HepG2 (cell line): ENCODE measurements around the gene SLC35F6. TPM values are rescaled to one million over a fixed set of nuclear protein-coding genes. Genes with fewer than 3 reads are reported as not detected.

ENCODE experiments used
- ATF5 ChIP-seq: sonication (generic); formaldehyde crosslinking; IDR thresholded peaks from 2 replicates; pipeline ENCODE4 v1.4.0; 2020; ENCODE audit warnings: mild to moderate bottlenecking, low read depth, missing genetic modification reagents
- CBX2 ChIP-seq, 2 experiments: fragments of 200-600 bp in 1 of 2; sonication (generic); formaldehyde crosslinking in 1 of 2; IDR thresholded peaks; 2 replicates each; pipeline versions ENCODE4 v1.7.0 to v1.8.1; 2018 to 2022; ENCODE audit warnings: low read depth in 2 of 2, low read length in 1 of 2, mild to moderate bottlenecking in 1 of 2, missing genetic modification reagents in 1 of 2
- FOXK2 ChIP-seq: fragments of 450-650 bp; IDR thresholded peaks from 2 replicates; pipeline ENCODE4 v1.6.1; 2016
- GFI1 ChIP-seq: sonication (generic); formaldehyde crosslinking; IDR thresholded peaks from 2 replicates; pipeline ENCODE4 v1.5.0; 2020; ENCODE audit warnings: missing genetic modification reagents, mild to moderate bottlenecking, borderline replicate concordance
- NAIF1 ChIP-seq: sonication (generic); formaldehyde crosslinking; IDR thresholded peaks from 2 replicates; pipeline ENCODE4 v1.5.0; 2020; ENCODE audit warnings: mild to moderate bottlenecking, missing genetic modification reagents, borderline replicate concordance
- NR0B2 ChIP-seq: sonication (generic); formaldehyde crosslinking; IDR thresholded peaks from 2 replicates; pipeline ENCODE4 v1.4.0; 2020; ENCODE audit warnings: mild to moderate bottlenecking, missing genetic modification reagents
- RAD21 ChIP-seq: fragments of 450-650 bp; formaldehyde crosslinking; IDR thresholded peaks from 2 replicates; pipeline ENCODE4 v1.5.0; 2020; ENCODE audit warnings: mild to moderate bottlenecking
- SALL2 ChIP-seq: sonication (generic); formaldehyde crosslinking; IDR thresholded peaks from 2 replicates; pipeline ENCODE4 v1.8.1; 2023; ENCODE audit warnings: mild to moderate bottlenecking, missing genetic modification reagents, inconsistent platforms
- ZBTB20 ChIP-seq: sonication (generic); formaldehyde crosslinking; IDR thresholded peaks from 2 replicates; pipeline ENCODE4 v1.8.1; 2023; ENCODE audit warnings: missing genetic modification reagents, low read depth, mild to moderate bottlenecking, borderline replicate concordance
- ZBTB26 ChIP-seq: IDR thresholded peaks from 2 replicates; pipeline ENCODE4 v1.6.1; 2016; ENCODE audit warnings: missing compliant biosample characterization, missing genetic modification reagents, borderline replicate concordance
- ZMYM2 ChIP-seq: sonication (generic); formaldehyde crosslinking; IDR thresholded peaks from 2 replicates; pipeline ENCODE4 v1.8.0; 2022; ENCODE audit warnings: mild to moderate bottlenecking, missing genetic modification reagents
- ZNF253 ChIP-seq: sonication (generic); formaldehyde crosslinking; IDR thresholded peaks from 2 replicates; pipeline ENCODE4 v1.8.0; 2022; ENCODE audit warnings: mild to moderate bottlenecking, missing genetic modification reagents, borderline replicate concordance
- ZNF326 ChIP-seq: sonication (generic); formaldehyde crosslinking; IDR thresholded peaks from 2 replicates; pipeline ENCODE4 v1.4.0; 2020; ENCODE audit warnings: missing genetic modification reagents, borderline replicate concordance
- ZNF362 ChIP-seq: sonication (generic); formaldehyde crosslinking; IDR thresholded peaks from 2 replicates; pipeline ENCODE4 v1.4.0; 2020; ENCODE audit warnings: missing genetic modification reagents, mild to moderate bottlenecking, borderline replicate concordance
- ZNF460 ChIP-seq: sonication (generic); formaldehyde crosslinking; IDR thresholded peaks from 2 replicates; pipeline ENCODE4 v1.5.1; 2020; ENCODE audit warnings: missing genetic modification reagents, mild to moderate bottlenecking, borderline replicate concordance
- ZNF530 ChIP-seq: sonication (generic); formaldehyde crosslinking; IDR thresholded peaks from 2 replicates; pipeline ENCODE4 v1.5.0; 2020; ENCODE audit warnings: low read depth, mild to moderate bottlenecking, missing genetic modification reagents
- ZNF607 ChIP-seq: sonication (generic); formaldehyde crosslinking; IDR thresholded peaks from 2 replicates; pipeline ENCODE4 v1.5.1; 2020; ENCODE audit warnings: missing genetic modification reagents, mild to moderate bottlenecking, borderline replicate concordance
- ZNF609 ChIP-seq: sonication (generic); formaldehyde crosslinking; IDR thresholded peaks from 2 replicates; pipeline ENCODE4 v1.4.0; 2020; ENCODE audit warnings: mild to moderate bottlenecking, missing genetic modification reagents, borderline replicate concordance
- ZNF891 ChIP-seq: sonication (generic); formaldehyde crosslinking; IDR thresholded peaks from 2 replicates; pipeline ENCODE4 v1.5.0; 2020; ENCODE audit warnings: mild to moderate bottlenecking, missing genetic modification reagents
- ZSCAN12 ChIP-seq: sonication (generic); formaldehyde crosslinking; IDR thresholded peaks from 2 replicates; pipeline ENCODE4 v1.9.0; 2021; ENCODE audit warnings: mild to moderate bottlenecking, missing genetic modification reagents
- polyA plus RNA-seq, 8 experiments: library from polyadenylated mRNA; depleted of rRNA in 3 of 8; stranded (reverse) in 7 of 8; unstranded in 1 of 8; fragments of >200 nt; fragmentation: Illumina TruSeq in 4 of 8; extraction: Trizol in 4 of 8; gene quantifications; 2 replicates each; pipeline versions ENCODE4 v1.2.1 to v1.2.3, GENCODE V29; 2011 to 2016; ENCODE audit warnings: low read depth in 4 of 8, missing spikeins in 1 of 8, mixed read lengths in 1 of 8; ENCODE audit not compliant: insufficient read depth in 1 of 8
- total RNA-seq, 5 experiments: library from RNA; depleted of rRNA; stranded (reverse); fragments of >200 nt; fragmentation: Illumina TruSeq; extraction: Trizol; gene quantifications; 2 replicates each; pipeline ENCODE4 v1.2.3, GENCODE V29; 2016; ENCODE audit warnings: low read depth in 1 of 5

SLC35F6 gene
- total and polyA plus RNA-seq, 2 of the 13 experiments (the other 11 are each of a cell fraction or from before 2014, with no cell fraction given), result 15.2 to 21.2 TPM

GRCh38 chr2:26757873-26758789 is 6.0 kb upstream of the SLC35F6 start (continued):
- TF ChIP-seq ZNF362 (CRISPR knock-in tag), result no peak
- no peak for TF ChIP-seq ZSCAN12 (CRISPR knock-in tag)
- TF ChIP-seq ZNF609, result no peak
- no peak for TF ChIP-seq SALL2 (CRISPR knock-in tag)
- no peak for TF ChIP-seq GFI1
- TF ChIP-seq ZNF326, result no peak
- TF ChIP-seq ZNF607 (CRISPR knock-in tag), result no peak
- TF ChIP-seq ZNF253, result no peak
- no peak for TF ChIP-seq RAD21 (CRISPR knock-in tag)
- TF ChIP-seq ATF5 (CRISPR knock-in tag), result no peak
- TF ChIP-seq ZNF891 (CRISPR knock-in tag), result no peak
- peak; percentile 66; the same call in 1 of the 2 replicates for TF ChIP-seq FOXK2
- no peak for TF ChIP-seq ZMYM2 (CRISPR knock-in tag)
- no peak for TF ChIP-seq ZNF460
- TF ChIP-seq CBX2 (IDR thresholded peaks at IDR 0.05; ENCODE audit: low read depth, low read length), result no peak
- TF ChIP-seq CBX2 (CRISPR knock-in tag; IDR thresholded peaks at IDR 0.05; ENCODE audit: low read depth), result no peak
- TF ChIP-seq NR0B2 (CRISPR knock-in tag), result no peak
- TF ChIP-seq ZNF530 (CRISPR knock-in tag), result no peak
- no peak for TF ChIP-seq ZBTB20 (CRISPR knock-in tag)
- no peak for TF ChIP-seq NAIF1
- TF ChIP-seq ZBTB26 (CRISPR knock-in tag), result no peak
